IMR-90 (cell line): ENCODE data around the gene IFRD1. TPM values are rescaled to one million over a fixed set of nuclear protein-coding genes. Genes with fewer than 3 reads are reported as not detected.

Experiments
- ATAC-seq: fragments of 200-7000 bp; cut with Tn5 transposase; 2 replicates; pipeline ENCODE4 v1.9.1; 2020; ENCODE audit warnings: low read depth, mild to moderate bottlenecking, moderate library complexity
- BruUV-seq: library from RNA; stranded (reverse); fragments of 400-500 nt; replicated peaks from 2 replicates; lab custom pipeline; 2021; lab: Mats Ljungman, UMichigan
- CTCF ChIA-PET: fragments of 300-600 bp; formaldehyde crosslinking; extraction: SDS; loops from one replicate; lab custom pipeline; 2021; ENCODE audit warnings: antibody characterized with exemption; lab: Yijun Ruan, JAX
- POLR2A ChIA-PET: fragments of 300-600 bp; sonication (Branson Sonifier 250); formaldehyde crosslinking; loops from one replicate; lab custom pipeline; 2022; ENCODE audit warnings: antibody characterized with exemption; ENCODE audit not compliant: unreplicated experiment; lab: Charles Lee
- DNase-seq: peaks from one replicate; pipeline ENCODE4 v3.0.0; 2013
- H2AFZ ChIP-seq: replicated peaks from 2 replicates; pipeline ENCODE3; 2013; ENCODE audit warnings: low read length, mild to moderate bottlenecking; ENCODE audit not compliant: poor library complexity
- H2AK5ac ChIP-seq: 2 replicates; pipeline ENCODE4 v1.6.1; 2013; ENCODE audit warnings: low read depth, low read length, inconsistent platforms
- H2AK9ac ChIP-seq: replicated peaks from 2 replicates; pipeline ENCODE3; 2013; ENCODE audit warnings: mild to moderate bottlenecking, low read depth, low read length, moderate library complexity; ENCODE audit not compliant: poor library complexity
- H2BK120ac ChIP-seq: 2 replicates; pipeline ENCODE4 v1.6.1; 2013; ENCODE audit warnings: low read depth, low read length, inconsistent platforms
- H2BK15ac ChIP-seq: 3 replicates; pipeline ENCODE4 v1.6.1; 2013; ENCODE audit warnings: low read depth, low read length, inconsistent platforms
- H2BK20ac ChIP-seq: 2 replicates; pipeline ENCODE4 v1.6.1; 2013; ENCODE audit warnings: low read depth, mild to moderate bottlenecking, inconsistent platforms, low read length, moderate library complexity
- H2BK5ac ChIP-seq: 2 replicates; pipeline ENCODE4 v1.6.1; 2013; ENCODE audit warnings: mild to moderate bottlenecking, low read depth, low read length, inconsistent platforms; ENCODE audit not compliant: poor library complexity, severe bottlenecking
- H3K14ac ChIP-seq: replicated peaks from 2 replicates; pipeline ENCODE4 v1.6.1; 2013; ENCODE audit warnings: low read depth, low read length, inconsistent platforms
- H3K18ac ChIP-seq: 2 replicates; pipeline ENCODE4 v1.6.1; 2013; ENCODE audit warnings: low read depth, low read length, control low read depth
- H3K23ac ChIP-seq: 2 replicates; pipeline ENCODE4 v1.6.1; 2013; ENCODE audit warnings: low read depth, low read length, inconsistent platforms
- H3K27ac ChIP-seq: 2 replicates; pipeline ENCODE4 v1.5.1; 2013; ENCODE audit warnings: mild to moderate bottlenecking, control low read depth, low read length; ENCODE audit not compliant: insufficient read depth
- H3K27me3 ChIP-seq: 2 replicates; pipeline ENCODE4 v1.6.1; 2013; ENCODE audit warnings: low read length; ENCODE audit not compliant: control insufficient read depth, insufficient read depth
- H3K36me3 ChIP-seq: 2 replicates; pipeline ENCODE4 v1.6.1; 2013; ENCODE audit warnings: low read length, mixed read lengths; ENCODE audit not compliant: control insufficient read depth, insufficient read depth
- H3K4ac ChIP-seq: 2 replicates; pipeline ENCODE4 v1.6.1; 2013; ENCODE audit warnings: low read depth, low read length, inconsistent platforms
- H3K4me1 ChIP-seq: 2 replicates; pipeline ENCODE4 v1.6.1; 2013; ENCODE audit warnings: low read length, mixed read lengths; ENCODE audit not compliant: control insufficient read depth, insufficient read depth
- H3K4me2 ChIP-seq: 2 replicates; pipeline ENCODE4 v1.6.1; 2013; ENCODE audit warnings: low read depth, mild to moderate bottlenecking, control low read depth, low read length, moderate library complexity
- H3K4me3 ChIP-seq: 2 replicates; pipeline ENCODE4 v1.5.1; 2013; ENCODE audit warnings: low read depth, mild to moderate bottlenecking, control low read depth, low read length, moderate library complexity; ENCODE audit not compliant: insufficient read depth
- H3K56ac ChIP-seq: 2 replicates; pipeline ENCODE4 v1.6.1; 2013; ENCODE audit warnings: low read length, inconsistent platforms; ENCODE audit not compliant: insufficient read depth; ENCODE audit errors: extremely low read depth
- H3K79me1 ChIP-seq, 2 experiments: 2 replicates each; pipeline ENCODE4 v1.6.1; 2013; ENCODE audit warnings: low read length in 2 of 2, inconsistent platforms in 1 of 2, low read depth in 1 of 2
- H3K9ac ChIP-seq: 2 replicates; pipeline ENCODE4 v1.6.1; 2013; ENCODE audit warnings: low read depth, low read length, control low read depth
- H3K9me1 ChIP-seq: 2 replicates; pipeline ENCODE4 v1.6.1; 2013; ENCODE audit warnings: low read length, inconsistent platforms; ENCODE audit not compliant: insufficient read depth
- H3K9me3 ChIP-seq: 2 replicates; pipeline ENCODE4 v1.6.1; 2013; ENCODE audit warnings: low read length; ENCODE audit not compliant: control insufficient read depth, insufficient read depth
- H4K20me1 ChIP-seq: 2 replicates; pipeline ENCODE4 v1.6.1; 2013; ENCODE audit warnings: low read length, inconsistent platforms; ENCODE audit not compliant: insufficient read depth
- H4K5ac ChIP-seq: 2 replicates; pipeline ENCODE4 v1.6.1; 2013; ENCODE audit warnings: mild to moderate bottlenecking, low read depth, low read length, control low read depth
- H4K8ac ChIP-seq, 2 experiments: 2 replicates each; pipeline ENCODE4 v1.6.1; 2013; ENCODE audit warnings: low read depth in 2 of 2, low read length in 2 of 2, control low read depth in 1 of 2, inconsistent platforms in 1 of 2
- H4K91ac ChIP-seq: 2 replicates; pipeline ENCODE4 v1.6.1; 2013; ENCODE audit warnings: low read depth, low read length, inconsistent platforms; ENCODE audit not compliant: insufficient read depth
- BHLHE40 ChIP-seq: fragments of 150-350 bp; IDR thresholded peaks from 2 replicates; pipeline ENCODE4 v1.6.1; 2016; ENCODE audit warnings: mild to moderate bottlenecking, low read depth, low read length
- CEBPB ChIP-seq: IDR thresholded peaks from 2 replicates; pipeline ENCODE4 v1.6.1; 2012; ENCODE audit warnings: low read depth, low read length, improper control_type of control experiment
- ELK1 ChIP-seq: fragments of 150-350 bp; IDR thresholded peaks from 2 replicates; pipeline ENCODE4 v1.6.1; 2016; ENCODE audit warnings: low read depth, mild to moderate bottlenecking, low read length, moderate library complexity, borderline replicate concordance
- MAFK ChIP-seq: IDR thresholded peaks from 2 replicates; pipeline ENCODE4 v1.6.1; 2012; ENCODE audit warnings: low read depth, low read length, improper control_type of control experiment
- MAZ ChIP-seq: IDR thresholded peaks from 2 replicates; pipeline ENCODE4 v1.6.1; 2012; ENCODE audit warnings: low read depth, mild to moderate bottlenecking, low read length, improper control_type of control experiment, moderate library complexity, borderline replicate concordance
- NFE2L2 ChIP-seq: fragments of 150-350 bp; IDR thresholded peaks from 2 replicates; pipeline ENCODE4 v1.6.1; 2016; ENCODE audit warnings: low read depth, mild to moderate bottlenecking, low read length
- RAD21 ChIP-seq: IDR thresholded peaks from 2 replicates; pipeline ENCODE4 v1.6.1; 2012; ENCODE audit warnings: low read length, improper control_type of control experiment
- RCOR1 ChIP-seq: IDR thresholded peaks from 2 replicates; pipeline ENCODE4 v1.6.1; 2012; ENCODE audit warnings: mild to moderate bottlenecking, low read length, improper control_type of control experiment; ENCODE audit not compliant: insufficient replicate concordance
- SMC3 ChIP-seq: fragments of 150-350 bp; IDR thresholded peaks from 2 replicates; pipeline ENCODE4 v1.6.1; 2016; ENCODE audit warnings: low read depth, mild to moderate bottlenecking, antibody characterized with exemption, low read length, moderate library complexity
- WGBS, 2 experiments: methylation state at CpG; one replicate each; pipeline versions ENCODE4 v1.1.5 to v1.1.7; 2013; ENCODE audit warnings: missing lambda C conversion rate in 2 of 2; ENCODE audit not compliant: insufficient read length in 1 of 2; ENCODE audit errors: extremely low coverage in 2 of 2; 5-methylcytosine and 5-hydroxymethylcytosine counted together
- dilution Hi-C: fragments of 300-500 bp; cut with HindIII; formaldehyde crosslinking; loops from one replicate; pipeline ENCODE4 v1.14.3; 2018; ENCODE audit warnings: low sequenced_read_pairs; ENCODE audit not compliant: unreplicated experiment
- in situ Hi-C: fragments of 300-500 bp; cut with MboI; formaldehyde crosslinking; loops from 3 replicates; pipeline ENCODE4 v1.14.3; 2019; ENCODE audit warnings: low sequenced_read_pairs, inconsistent platforms, mixed read lengths
- intact Hi-C: fragments of 100-400 bp; cut with micrococcal nuclease; formaldehyde crosslinking; loops from 2 replicates; pipeline ENCODE4 v1.10.0; 2022
- polyA plus RNA-seq, 3 experiments: library from polyadenylated mRNA; depleted of rRNA; stranded (reverse); fragments of >200 nt; gene quantifications; 2 replicates each; pipeline ENCODE4 v1.2.3, GENCODE V29; 2012; ENCODE audit warnings: low replicate concordance in 1 of 3
- total RNA-seq: library from RNA; depleted of rRNA; stranded (reverse); fragments of >200 nt; gene quantifications from 2 replicates; pipeline ENCODE4 v1.2.3, GENCODE V29; 2012

IFRD1 gene
- total and polyA plus RNA-seq, 2 of the 4 experiments (the other 2 are of a cell fraction), result 18.3 to 25.3 TPM

GRCh38 chr7:112427984-112428383 is 22.3 kb upstream of the IFRD1 start:
- H2BK20ac ChIP-seq, result no peak overlapping the region
- peaks cover 3% of the 10 kb centered on the region; the same call in 1 of the 2 replicates for H3K9me1 ChIP-seq
- intact Hi-C loops, result no loop called here
- no CpG with 5 or more reads among the region's 1 CpG for WGBS, 2 experiments
- TF ChIP-seq BHLHE40 (no peak), NFE2L2 (no peak), MAZ (no peak), ELK1 (no peak), SMC3 (no peak), RAD21 (no peak), MAFK (no peak), RCOR1 (no peak), CEBPB (no peak)
- H3K27ac ChIP-seq, result no peak overlapping the region
- no peak overlapping the region for H4K91ac ChIP-seq
- H3K36me3 ChIP-seq, result no peaks in the 10 kb centered on the region
- H3K18ac ChIP-seq, result no peak overlapping the region
- no peak overlapping the region for H2AK9ac ChIP-seq
- no peak overlapping the region for H3K14ac ChIP-seq
- ATAC-seq (no peak), DNase-seq (no peak)
- H3K56ac ChIP-seq, result no peak overlapping the region
- H2AFZ ChIP-seq, result no peak overlapping the region
- in situ Hi-C loops, result no loop called here
- no peaks in the 10 kb centered on the region for H3K9me3 ChIP-seq
- H4K8ac ChIP-seq, result no peak overlapping the region
- no peak overlapping the region for H3K4ac ChIP-seq
- H3K4me2 ChIP-seq, result no peak overlapping the region
- no peaks in the 10 kb centered on the region; the same call in 1 of the 2 replicates for H3K27me3 ChIP-seq
- H2AK5ac ChIP-seq, result no peak overlapping the region
- no peak overlapping the region for H2BK5ac ChIP-seq
- H3K4me3 ChIP-seq, result no peak overlapping the region
- no peak overlapping the region; the same call in 1 of the 2 replicates for H3K23ac ChIP-seq
- H2BK120ac ChIP-seq, result no peak overlapping the region
- ChIA-PET CTCF (interaction anchor here (0.6 kb wide), 1 partner anchor 159 kb away, joined by 4 read pairs; no protein-coding TSS in a partner anchor), POLR2A (no interaction called here)
- H4K5ac ChIP-seq, result no peak overlapping the region
- no peak overlapping the region for H2BK15ac ChIP-seq
- H3K4me1 ChIP-seq, result peaks cover 4% of the 10 kb centered on the region
- no peak overlapping the region for H3K9ac ChIP-seq
- no TSS peak for BruUV-seq
- no peaks in the 10 kb centered on the region for H3K79me1 ChIP-seq
- no peaks in the 10 kb centered on the region for H4K20me1 ChIP-seq
- dilution Hi-C loops, result no loop called here
